Skin of body (tissue), 2 donors: ENCODE data around the gene PRPF4. TPM values are rescaled to one million over a fixed set of nuclear protein-coding genes. Genes with fewer than 3 reads are reported as not detected.
A peak's percentile ranks its signal among the peaks of the same experiment; 100 is the strongest.
"Not testable (repeated sequence)": the region's sequence is repeated elsewhere in the genome, so short reads cannot be mapped to it uniquely, and the experiment has no call there.

ENCODE experiments used
- DNase-seq: peaks from one replicate; lab custom pipeline; 2025; lab: John Stamatoyannopoulos, UW
- total RNA-seq: library from RNA; depleted of rRNA; stranded (reverse); fragments of >200 nt; gene quantifications from one replicate; pipeline ENCODE4 v1.2.3, GENCODE V29; 2014

The PRPF4 gene
- total RNA-seq, 1 donor from 2014 or later, result 20.1 TPM

- no peak for DNase-seq
These were observed 7.4 kb upstream of the PRPF4 start for GRCh38 chr9:113267911-113268566.

- DNase-seq, result no peak
These were observed 6.1 kb upstream of the PRPF4 start for GRCh38 chr9:113269355-113269754.

- DNase-seq, result no peak
These were observed 5.6 kb upstream of the PRPF4 start for GRCh38 chr9:113269871-113270270.

GRCh38 chr9:113274474-113275156 lies 843 bp upstream of the PRPF4 start:
- DNase-seq, result peak; percentile 73

- no peak for DNase-seq
These were observed 3.4 kb downstream of the PRPF4 start for GRCh38 chr9:113278840-113279239.

- DNase-seq, result no peak
These were observed 5.9 kb downstream of the PRPF4 start for GRCh38 chr9:113281356-113281755.

- no peak for DNase-seq
These were observed 13.6 kb downstream of the PRPF4 start for GRCh38 chr9:113289091-113289490.

GRCh38 chr9:113290052-113290607 lies 14.7 kb downstream of the PRPF4 start:
- DNase-seq, result no peak

- DNase-seq, result no peak
These were observed 17.9 kb downstream of the PRPF4 start for GRCh38 chr9:113293285-113293878.

- not testable (repeated sequence) for DNase-seq
These were observed 20.8 kb downstream of the PRPF4 start for GRCh38 chr9:113296247-113296646.

- no peak for DNase-seq
These were observed 21.5 kb downstream of the PRPF4 start for GRCh38 chr9:113296796-113297558.

- DNase-seq, result no peak
These were observed 22.9 kb downstream of the PRPF4 start for GRCh38 chr9:113298311-113298710.

- no peak for DNase-seq
These were observed 23.7 kb downstream of the PRPF4 start for GRCh38 chr9:113298924-113299770.

GRCh38 chr9:113299800-113300292 lies 24.4 kb downstream of the PRPF4 start:
- DNase-seq, result no peak

- DNase-seq, result no peak
These were observed 26.1 kb downstream of the PRPF4 start for GRCh38 chr9:113301548-113301947.

- no peak for DNase-seq
These were observed 27.4 kb downstream of the PRPF4 start, which contains the start of gene RNF183 for GRCh38 chr9:113302792-113303418. Gene RNF183, minus strand, starts transcription at chr9:113303376. Its CDS starts 5,192 bp downstream, at chr9:113298184.

GRCh38 chr9:113306566-113306965 lies 31.1 kb downstream of the PRPF4 start:
- no peak for DNase-seq

- DNase-seq, result no peak
These were observed 32.0 kb downstream of the PRPF4 start for GRCh38 chr9:113307396-113307975.

GRCh38 chr9:113309204-113309813 lies 33.9 kb downstream of the PRPF4 start:
- peak; percentile 14 for DNase-seq
